OCI-LY3 (cell line): ENCODE results near the gene EHBP1L1.

Experiments
- H2AFZ ChIP-seq: fragments of 200-600, 300-600 bp; shearing (Covaris generic); 2 replicates; pipeline ENCODE4 v1.6.0; 2014; ENCODE audit warnings: antibody characterized with exemption, low read depth, low read length
- H3K27ac ChIP-seq: fragments of 200-600, 300-600 bp; sonication (generic); 2 replicates; pipeline ENCODE4 v1.5.1; 2014; ENCODE audit warnings: mild to moderate bottlenecking, low read length, moderate library complexity, mixed read lengths
- H3K27me3 ChIP-seq: fragments of 200-600, 300-600 bp; sonication (generic); 2 replicates; pipeline ENCODE4 v1.6.1; 2014; ENCODE audit warnings: low read depth, low read length, mixed read lengths
- H3K36me3 ChIP-seq: fragments of 200-600, 300-600 bp; sonication (generic); replicated peaks from 2 replicates; pipeline ENCODE3; 2014; ENCODE audit warnings: low read depth, low read length, mixed read lengths
- H3K4me1 ChIP-seq: fragments of 300-600, 200-600 bp; sonication (generic); 2 replicates; pipeline ENCODE4 v1.6.1; 2014; ENCODE audit warnings: low read length, mixed read lengths
- H3K4me2 ChIP-seq: fragments of 200-600, 300-600 bp; sonication (generic); 2 replicates; pipeline ENCODE4 v1.6.1; 2014; ENCODE audit warnings: low read length, mixed read lengths
- H3K4me3 ChIP-seq: fragments of 300-600, 200-600 bp; sonication (generic); 2 replicates; pipeline ENCODE4 v1.5.1; 2014; ENCODE audit warnings: antibody characterized with exemption, mild to moderate bottlenecking, low read length, moderate library complexity
- H3K79me2 ChIP-seq: fragments of 300-600, 200-600 bp; shearing (Covaris generic); 2 replicates; pipeline ENCODE4 v1.6.1; 2014; ENCODE audit warnings: mild to moderate bottlenecking, low read length, mixed read lengths
- H3K9ac ChIP-seq: fragments of 300-600, 200-600 bp; shearing (Covaris generic); 2 replicates; pipeline ENCODE4 v1.6.0; 2014; ENCODE audit warnings: mild to moderate bottlenecking, low read length, moderate library complexity
- H3K9me3 ChIP-seq: fragments of 200-600, 300-600 bp; shearing (Covaris generic); 2 replicates; pipeline ENCODE4 v1.6.1; 2014; ENCODE audit warnings: low read length, mixed read lengths; ENCODE audit not compliant: insufficient read depth
- H4K20me1 ChIP-seq: fragments of 200-600, 300-600 bp; sonication (generic); 2 replicates; pipeline ENCODE4 v1.6.1; 2016; ENCODE audit warnings: low read length, mixed read lengths; ENCODE audit not compliant: insufficient read depth
- EZH2phosphoT487 ChIP-seq: fragments of 200-600 bp; shearing (Covaris generic); IDR thresholded peaks from 2 replicates; pipeline ENCODE4 v1.6.1; 2018; ENCODE audit warnings: antibody characterized with exemption, mixed run types, low read depth
- TF ChIP-seq, protein P1 (sequence below): fragments of 200-600, 300-600 bp; sonication (generic); IDR thresholded peaks from 2 replicates; pipeline ENCODE4 v1.5.1; 2014; ENCODE audit warnings: antibody characterized with exemption, low read length, low read depth

The EHBP1L1 gene

DNA sequence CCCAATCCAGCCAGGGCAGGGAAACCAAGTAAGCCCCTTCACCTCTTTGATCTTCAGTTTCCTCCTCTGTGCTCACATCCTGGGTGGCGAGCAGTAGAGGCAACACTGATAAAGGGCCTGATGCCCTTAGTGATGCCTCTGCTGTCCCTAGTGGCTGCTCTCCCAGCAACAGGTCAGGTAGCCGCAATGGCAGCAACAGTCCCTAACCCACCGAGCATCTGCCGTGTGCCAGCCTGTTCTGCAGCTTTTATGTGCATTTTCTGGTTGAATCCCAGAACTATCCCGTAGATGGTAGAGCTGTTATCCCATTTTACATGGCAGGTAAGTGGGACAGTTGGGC lies 45.7 kb upstream of the EHBP1L1 start:
- Histone ChIP-seq H3K9me3 (no peaks in the 10 kb centered on the region), H3K36me3 (peaks cover 49% of the 10 kb centered on the region), H3K4me3 (no peak overlapping the region), H3K4me2 (no peak overlapping the region), H3K4me1 (peaks cover 10% of the 10 kb centered on the region), H3K79me2 (peaks cover 14% of the 10 kb centered on the region), H2AFZ (no peak overlapping the region), H3K27ac (no peak overlapping the region), H4K20me1 (0 out of 2 replicates have a peak, but pooled peaks cover 3% of the 10 kb centered on the region), H3K27me3 (no peaks in the 10 kb centered on the region), H3K9ac (no peak overlapping the region)
- TF ChIP-seq EZH2phosphoT487, result no peak
- TF ChIP-seq, protein P1, sequence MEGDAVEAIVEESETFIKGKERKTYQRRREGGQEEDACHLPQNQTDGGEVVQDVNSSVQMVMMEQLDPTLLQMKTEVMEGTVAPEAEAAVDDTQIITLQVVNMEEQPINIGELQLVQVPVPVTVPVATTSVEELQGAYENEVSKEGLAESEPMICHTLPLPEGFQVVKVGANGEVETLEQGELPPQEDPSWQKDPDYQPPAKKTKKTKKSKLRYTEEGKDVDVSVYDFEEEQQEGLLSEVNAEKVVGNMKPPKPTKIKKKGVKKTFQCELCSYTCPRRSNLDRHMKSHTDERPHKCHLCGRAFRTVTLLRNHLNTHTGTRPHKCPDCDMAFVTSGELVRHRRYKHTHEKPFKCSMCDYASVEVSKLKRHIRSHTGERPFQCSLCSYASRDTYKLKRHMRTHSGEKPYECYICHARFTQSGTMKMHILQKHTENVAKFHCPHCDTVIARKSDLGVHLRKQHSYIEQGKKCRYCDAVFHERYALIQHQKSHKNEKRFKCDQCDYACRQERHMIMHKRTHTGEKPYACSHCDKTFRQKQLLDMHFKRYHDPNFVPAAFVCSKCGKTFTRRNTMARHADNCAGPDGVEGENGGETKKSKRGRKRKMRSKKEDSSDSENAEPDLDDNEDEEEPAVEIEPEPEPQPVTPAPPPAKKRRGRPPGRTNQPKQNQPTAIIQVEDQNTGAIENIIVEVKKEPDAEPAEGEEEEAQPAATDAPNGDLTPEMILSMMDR, result peak; percentile 35

- Histone ChIP-seq H3K4me2 (no peak overlapping the region), H3K4me1 (no peaks in the 10 kb centered on the region), H3K79me2 (no peaks in the 10 kb centered on the region), H3K27me3 (no peaks in the 10 kb centered on the region), H3K4me3 (no peak overlapping the region), H3K9me3 (no peaks in the 10 kb centered on the region), H3K27ac (no peak overlapping the region), H4K20me1 (no peaks in the 10 kb centered on the region), H3K36me3 (peaks cover 51% of the 10 kb centered on the region), H3K9ac (no peak overlapping the region), H2AFZ (no peak overlapping the region)
- TF ChIP-seq, protein P1, result no peak
- no peak for TF ChIP-seq EZH2phosphoT487
Observed at GRCh38 chr11:65532388-65533064, 43.3 kb upstream of the EHBP1L1 start.

- Histone ChIP-seq H3K27me3 (no peaks in the 10 kb centered on the region), H3K79me2 (no peaks in the 10 kb centered on the region), H3K9me3 (no peaks in the 10 kb centered on the region), H3K36me3 (peaks cover 54% of the 10 kb centered on the region), H3K27ac (no peak overlapping the region), H3K9ac (no peak overlapping the region), H3K4me1 (no peaks in the 10 kb centered on the region), H3K4me3 (no peak overlapping the region), H4K20me1 (no peaks in the 10 kb centered on the region), H2AFZ (no peak overlapping the region), H3K4me2 (no peak overlapping the region)
- no peak for TF ChIP-seq EZH2phosphoT487
Observed at GRCh38 chr11:65535102-65535501, 40.8 kb upstream of the EHBP1L1 start.

DNA sequence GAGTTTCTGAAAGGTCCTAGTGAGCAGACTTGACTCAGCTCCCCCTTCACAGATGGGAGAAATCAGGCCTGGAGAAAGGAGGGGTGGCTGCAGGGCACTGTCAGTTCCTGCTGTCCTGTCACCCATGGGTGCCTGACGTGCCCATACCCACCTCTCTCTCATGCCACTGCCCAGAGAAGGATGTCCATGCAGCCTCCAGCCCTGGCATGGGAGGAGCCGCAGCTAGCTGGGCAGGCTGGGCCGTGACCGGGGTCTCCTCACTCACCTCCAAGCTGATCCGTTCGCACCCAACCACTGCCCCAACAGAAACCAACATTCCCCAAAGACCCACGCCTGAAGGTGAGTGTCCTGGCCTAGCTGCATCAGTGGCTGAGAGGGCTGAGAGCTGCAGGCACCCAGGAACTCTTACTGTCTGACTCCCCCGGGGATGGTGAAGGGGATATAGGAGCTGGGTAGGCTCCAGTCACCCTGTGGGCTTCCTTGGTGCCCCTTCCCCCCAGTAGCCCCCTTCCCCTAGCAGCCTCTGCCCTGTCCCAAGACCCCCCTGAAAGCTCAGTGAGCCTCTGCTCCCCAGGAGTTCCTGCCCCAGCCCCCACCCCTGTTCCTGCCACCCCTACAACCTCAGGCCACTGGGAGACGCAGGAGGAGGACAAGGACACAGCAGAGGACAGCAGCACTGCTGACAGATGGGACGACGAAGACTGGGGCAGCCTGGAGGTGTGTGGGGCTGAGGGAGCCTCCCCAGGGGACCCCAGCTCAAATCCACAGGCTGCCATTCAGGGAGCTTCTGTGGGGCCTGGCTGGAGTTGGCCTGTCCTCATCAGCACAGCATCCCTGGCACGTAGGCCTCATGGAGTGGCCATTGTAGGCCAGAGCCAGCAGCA lies 39.2 kb upstream of the EHBP1L1 start:
- peaks cover 40% of the 10 kb centered on the region for H3K36me3 ChIP-seq

More for the DNA sequence above, 39.2 kb upstream of the EHBP1L1 start:
- H3K4me2 ChIP-seq, result no peak overlapping the region
- no peaks in the 10 kb centered on the region for H4K20me1 ChIP-seq
- no peaks in the 10 kb centered on the region for H3K27me3 ChIP-seq
- no peak overlapping the region for H3K4me3 ChIP-seq
- H2AFZ ChIP-seq, result no peak overlapping the region
- TF ChIP-seq, protein P1, result no peak
- TF ChIP-seq EZH2phosphoT487, result no peak
- no peak overlapping the region for H3K9ac ChIP-seq
- H3K9me3 ChIP-seq, result no peaks in the 10 kb centered on the region
- H3K27ac ChIP-seq, result no peak overlapping the region
- no peaks in the 10 kb centered on the region for H3K79me2 ChIP-seq
- peaks cover 9% of the 10 kb centered on the region for H3K4me1 ChIP-seq
